ENCODE measurements around the gene TCEAL1.

DNA sequence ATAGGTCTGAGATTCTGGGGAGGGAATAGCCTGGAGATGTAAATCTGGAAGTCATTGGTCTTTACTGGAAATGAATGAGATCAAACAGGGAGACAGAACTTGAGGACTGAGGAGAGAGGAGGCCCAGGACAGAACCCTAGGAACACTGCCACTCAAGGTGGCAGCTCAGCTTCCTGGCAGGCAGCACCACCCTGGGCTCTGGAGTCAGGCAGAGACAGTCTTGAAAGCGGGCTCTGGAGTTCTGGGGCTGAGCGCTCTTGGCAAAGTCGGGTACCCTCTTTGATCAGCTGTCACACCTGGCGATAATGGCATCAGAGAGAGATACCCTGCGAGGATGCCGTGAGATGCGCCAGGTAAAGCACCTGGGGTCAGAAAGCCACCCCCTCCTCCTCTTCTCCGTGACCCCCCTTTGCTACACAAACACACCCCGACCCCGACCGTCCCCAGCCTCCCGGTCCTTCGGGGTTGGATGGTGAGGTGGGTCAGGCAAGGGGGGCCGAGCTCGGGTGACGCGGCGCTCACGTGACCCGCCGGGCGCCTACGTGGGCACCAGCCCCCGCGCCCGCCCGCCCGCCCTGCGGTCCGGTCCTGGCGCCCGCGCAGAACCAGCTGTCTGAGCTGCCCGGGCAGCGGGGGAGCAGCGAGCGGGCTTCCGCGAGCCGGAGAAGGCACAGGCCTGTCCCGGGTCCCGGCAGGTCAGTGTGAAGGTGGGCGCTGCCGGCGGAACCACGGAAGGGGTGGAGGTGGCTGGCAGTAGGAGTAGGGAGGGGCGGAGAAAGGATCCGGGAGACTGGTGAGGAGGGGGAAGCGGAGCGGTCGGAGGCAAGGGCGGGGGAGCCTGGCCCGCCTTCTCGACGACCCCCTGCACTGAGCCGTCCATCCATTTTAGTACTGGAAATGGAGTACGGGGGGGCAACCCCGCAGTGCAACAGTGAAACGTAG, 21.1 kb upstream of the TCEAL1 start, which contains the start of gene TCEAL3:
- TF ChIP-seq, protein P1, sequence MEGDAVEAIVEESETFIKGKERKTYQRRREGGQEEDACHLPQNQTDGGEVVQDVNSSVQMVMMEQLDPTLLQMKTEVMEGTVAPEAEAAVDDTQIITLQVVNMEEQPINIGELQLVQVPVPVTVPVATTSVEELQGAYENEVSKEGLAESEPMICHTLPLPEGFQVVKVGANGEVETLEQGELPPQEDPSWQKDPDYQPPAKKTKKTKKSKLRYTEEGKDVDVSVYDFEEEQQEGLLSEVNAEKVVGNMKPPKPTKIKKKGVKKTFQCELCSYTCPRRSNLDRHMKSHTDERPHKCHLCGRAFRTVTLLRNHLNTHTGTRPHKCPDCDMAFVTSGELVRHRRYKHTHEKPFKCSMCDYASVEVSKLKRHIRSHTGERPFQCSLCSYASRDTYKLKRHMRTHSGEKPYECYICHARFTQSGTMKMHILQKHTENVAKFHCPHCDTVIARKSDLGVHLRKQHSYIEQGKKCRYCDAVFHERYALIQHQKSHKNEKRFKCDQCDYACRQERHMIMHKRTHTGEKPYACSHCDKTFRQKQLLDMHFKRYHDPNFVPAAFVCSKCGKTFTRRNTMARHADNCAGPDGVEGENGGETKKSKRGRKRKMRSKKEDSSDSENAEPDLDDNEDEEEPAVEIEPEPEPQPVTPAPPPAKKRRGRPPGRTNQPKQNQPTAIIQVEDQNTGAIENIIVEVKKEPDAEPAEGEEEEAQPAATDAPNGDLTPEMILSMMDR (optimal IDR thresholded peaks at IDR 0.05 in 1 of 3, IDR thresholded peaks at IDR 0.05 in 1 of 3, conservative IDR thresholded peaks at IDR 0.05 in 1 of 3; ENCODE audit: extremely low read depth in 1 of 3, insufficient read depth in 2 of 3, low read length in 3 of 3): no peak
- TF ChIP-seq EZH2 (IDR thresholded peaks at IDR 0.05; ENCODE audit: low read length): no peak

All from keratinocyte (primary cell).